HCT116 (cell line): Measurements from ENCODE around the gene CPLX3. TPM values are rescaled to one million over a fixed set of nuclear protein-coding genes. Genes with fewer than 3 reads are reported as not detected.

ENCODE experiments used
- ATAC-seq: fragments of 200-7000 bp; cut with Tn5 transposase; 2 replicates; pipeline ENCODE4 v1.9.1; 2020; ENCODE audit warnings: mild to moderate bottlenecking, moderate library complexity
- BruUV-seq: library from RNA; stranded (reverse); fragments of 400-500 nt; replicated peaks from 2 replicates; lab custom pipeline; 2021; lab: Mats Ljungman, UMichigan
- CTCF ChIA-PET: fragments of 300-600 bp; sonication (Branson Sonifier 250); formaldehyde crosslinking; loops from one replicate; lab custom pipeline; 2021; ENCODE audit warnings: antibody characterized with exemption; lab: Charles Lee
- POLR2A ChIA-PET: fragments of 300-600, 350-600 bp; sonication (Branson Sonifier 250); formaldehyde crosslinking; loops from one replicate; lab custom pipeline; 2021; ENCODE audit warnings: antibody characterized with exemption; lab: Charles Lee
- RAD21 ChIA-PET, 2 experiments: fragments of 300-600 bp; sonication (Branson Sonifier 250); formaldehyde crosslinking; loops; one replicate each; lab custom pipeline; 2023; ENCODE audit warnings: low total read pairs in 2 of 2; ENCODE audit not compliant: uncharacterized antibody in 2 of 2, unreplicated experiment in 2 of 2, low non-redundant PET in 1 of 2; lab: Charles Lee
- DNase-seq: peaks from one replicate; pipeline ENCODE4 v3.0.0-alpha.2; 2010; ENCODE audit warnings: low read depth, low spot score
- H2AFZ ChIP-seq: fragments of 200-600 bp; shearing (Covaris generic), sonication (generic); 2 replicates; pipeline ENCODE4 v1.6.1; 2017; ENCODE audit warnings: low read depth, mixed run types, mixed read lengths, antibody characterized with exemption, low read length; ENCODE audit not compliant: poor library complexity, severe bottlenecking
- H3K27ac ChIP-seq: 2 replicates; pipeline ENCODE4 v1.5.1; 2012; ENCODE audit warnings: low read depth, low read length
- H3K27me3 ChIP-seq: fragments of 200-600 bp; sonication (generic); 2 replicates; pipeline ENCODE4 v1.6.1; 2016; ENCODE audit warnings: mixed run types, low read length, mixed read lengths; ENCODE audit not compliant: insufficient read depth
- H3K36me3 ChIP-seq, 2 experiments: fragments of 200-500 bp in 1 of 2; fragments of 200-600 bp in 1 of 2; sonication (Bioruptor generic) in 1 of 2; sonication (generic) in 1 of 2; 2 replicates each; pipeline versions ENCODE4 v1.5.1 to v1.6.1; 2014 to 2016; ENCODE audit warnings: low read length in 2 of 2, inconsistent platforms in 1 of 2, mixed read lengths in 1 of 2, mixed run types in 1 of 2; ENCODE audit not compliant: insufficient read depth in 2 of 2, control insufficient read depth in 1 of 2
- H3K4me1 ChIP-seq, 2 experiments: fragments of 200-600 bp in 1 of 2; sonication (generic) in 1 of 2; 2 replicates each; pipeline versions ENCODE4 v1.5.1 to v1.6.1; 2012 to 2017; ENCODE audit warnings: low read length in 2 of 2, inconsistent platforms in 1 of 2, mild to moderate bottlenecking in 1 of 2, mixed read lengths in 1 of 2, mixed run types in 1 of 2, moderate library complexity in 1 of 2; ENCODE audit not compliant: insufficient read depth in 2 of 2, control insufficient read depth in 1 of 2
- H3K4me2 ChIP-seq: fragments of 200-600 bp; sonication (generic); 2 replicates; pipeline ENCODE4 v1.6.1; 2017; ENCODE audit warnings: mixed run types, low read length, mixed read lengths
- H3K4me3 ChIP-seq, 2 experiments: fragments of 200-600 bp in 1 of 2; sonication (generic) in 1 of 2; replicated peaks in 1 of 2; 2 replicates each; pipeline ENCODE4 v1.5.1; 2011 to 2016; ENCODE audit warnings: low read length in 2 of 2, control low read depth in 1 of 2, low read depth in 1 of 2, mild to moderate bottlenecking in 1 of 2, mixed read lengths in 1 of 2, mixed run types in 1 of 2
- H3K79me2 ChIP-seq: fragments of 200-600 bp; sonication (generic); 2 replicates; pipeline ENCODE4 v1.6.1; 2017; ENCODE audit warnings: mild to moderate bottlenecking, mixed run types, low read length, moderate library complexity, mixed read lengths; ENCODE audit not compliant: insufficient read depth
- H3K9ac ChIP-seq: fragments of 200-600 bp; sonication (generic); 2 replicates; pipeline ENCODE4 v1.6.1; 2016; ENCODE audit warnings: low read length, mixed read lengths
- H3K9me2 ChIP-seq: fragments of 200-600 bp; sonication (generic), shearing (Covaris generic); 2 replicates; pipeline ENCODE4 v1.6.1; 2017; ENCODE audit warnings: mixed run types, mild to moderate bottlenecking, moderate library complexity; ENCODE audit not compliant: insufficient read depth
- H3K9me3 ChIP-seq, 2 experiments: fragments of 200-500 bp in 1 of 2; fragments of 200-600 bp in 1 of 2; sonication (Bioruptor generic) in 1 of 2; sonication (generic) in 1 of 2; 2 replicates each; pipeline ENCODE4 v1.6.1; 2014 to 2017; ENCODE audit warnings: low read length in 2 of 2, mixed read lengths in 2 of 2, inconsistent platforms in 1 of 2, low read depth in 1 of 2, mild to moderate bottlenecking in 1 of 2, mixed run types in 1 of 2, moderate library complexity in 1 of 2; ENCODE audit not compliant: control insufficient read depth in 1 of 2, insufficient read depth in 1 of 2
- H4K20me1 ChIP-seq: fragments of 200-600 bp; sonication (generic), shearing (Covaris generic); 2 replicates; pipeline ENCODE4 v1.6.1; 2017; ENCODE audit warnings: mixed run types, mild to moderate bottlenecking, moderate library complexity; ENCODE audit not compliant: insufficient read depth
- CBX3 ChIP-seq: IDR thresholded peaks from 2 replicates; pipeline ENCODE4 v1.6.1; 2012; ENCODE audit warnings: low read depth
- CEBPB ChIP-seq: IDR thresholded peaks from 2 replicates; pipeline ENCODE4 v1.6.1; 2012; ENCODE audit warnings: low read depth
- EGR1 ChIP-seq: IDR thresholded peaks from 2 replicates; pipeline ENCODE4 v1.6.1; 2012; ENCODE audit warnings: low read depth
- ELF1 ChIP-seq: IDR thresholded peaks from 2 replicates; pipeline ENCODE4 v1.6.1; 2012; ENCODE audit warnings: low read depth, borderline replicate concordance
- EZH2 ChIP-seq: fragments of 200-600 bp; sonication (generic); IDR thresholded peaks from 2 replicates; pipeline ENCODE4 v1.6.1; 2017; ENCODE audit warnings: antibody characterized with exemption, mixed run types
- FOSL1 ChIP-seq: IDR thresholded peaks from 2 replicates; pipeline ENCODE4 v1.6.1; 2012; ENCODE audit warnings: low read depth
- JUND ChIP-seq: IDR thresholded peaks from 2 replicates; pipeline ENCODE4 v1.6.1; 2012
- POLR2A ChIP-seq: IDR thresholded peaks from 2 replicates; pipeline ENCODE4 v1.7.0; 2011; ENCODE audit warnings: borderline replicate concordance; ENCODE audit not compliant: insufficient read depth, insufficient read length; ENCODE audit errors: extremely low read depth
- POLR2AphosphoS5 ChIP-seq: IDR thresholded peaks from 2 replicates; pipeline ENCODE4 v1.6.1; 2011; ENCODE audit warnings: mild to moderate bottlenecking, low read depth, low read length, moderate library complexity
- RAD21 ChIP-seq: IDR thresholded peaks from 2 replicates; pipeline ENCODE4 v1.6.1; 2012; ENCODE audit warnings: low read depth, mild to moderate bottlenecking
- REST ChIP-seq: IDR thresholded peaks from 2 replicates; pipeline ENCODE4 v1.6.1; 2012; ENCODE audit warnings: low read depth
- SP1 ChIP-seq: IDR thresholded peaks from 2 replicates; pipeline ENCODE4 v1.6.1; 2012; ENCODE audit warnings: low read depth
- SRF ChIP-seq: IDR thresholded peaks from 2 replicates; pipeline ENCODE4 v1.6.1; 2012; ENCODE audit warnings: low read depth
- TCF7L2 ChIP-seq: IDR thresholded peaks from 2 replicates; pipeline ENCODE4 v1.7.0; 2011; ENCODE audit warnings: borderline replicate concordance, inconsistent platforms; ENCODE audit not compliant: insufficient read depth, insufficient read length; ENCODE audit errors: extremely low read depth
- YY1 ChIP-seq: IDR thresholded peaks from 2 replicates; pipeline ENCODE4 v1.6.1; 2011; ENCODE audit warnings: low read length, low read depth, moderate library complexity, mild to moderate bottlenecking; ENCODE audit not compliant: insufficient replicate concordance; ENCODE audit errors: extremely low read depth
- ZFX ChIP-seq: fragments of 450-650 bp; IDR thresholded peaks from 2 replicates; pipeline ENCODE4 v1.6.1; 2017
- ZNF274 ChIP-seq: fragments of 200-500 bp; sonication (Bioruptor generic); IDR thresholded peaks from 2 replicates; pipeline ENCODE4 v1.6.1; 2014; ENCODE audit warnings: mild to moderate bottlenecking, low read depth, low read length, inconsistent platforms
- intact Hi-C: fragments of 100-400 bp; cut with micrococcal nuclease; formaldehyde crosslinking; loops from 2 replicates; pipeline ENCODE4 v1.10.0; 2022
- total RNA-seq: library from RNA; stranded (reverse); gene quantifications from one replicate; pipeline ENCODE4 v1.2.1, GENCODE V29; 2021; ENCODE audit not compliant: unreplicated experiment
- TF ChIP-seq, protein P1 (sequence below): IDR thresholded peaks from 2 replicates; pipeline ENCODE4 v1.6.1; 2012
- TF ChIP-seq, protein P2 (sequence below): IDR thresholded peaks from 2 replicates; pipeline ENCODE4 v1.6.1; 2012
- TF ChIP-seq, protein P3 (sequence below): IDR thresholded peaks from 2 replicates; pipeline ENCODE4 v1.6.1; 2011; ENCODE audit warnings: mild to moderate bottlenecking, low read length, moderate library complexity; ENCODE audit not compliant: insufficient replicate concordance; ENCODE audit errors: extremely low read depth

CPLX3 gene
- total RNA-seq, 1 experiment from 2014 or later, result not detected

GRCh38 chr15:74829991-74830390, 3.6 kb downstream of the CPLX3 start:
- CTCF ChIA-PET, result no interaction called here

More at GRCh38 chr15:74829991-74830390, 3.6 kb downstream of the CPLX3 start:
- H3K9me3 ChIP-seq, result no peaks in the 10 kb centered on the region
- H3K4me1 ChIP-seq, result peaks cover 0 to 4% of the 10 kb centered on the region in 2 experiments; a peak in 1 of 4 replicates
- ATAC-seq (no peak), DNase-seq (no peak)
- H3K27me3 ChIP-seq, result peaks cover 21% of the 10 kb centered on the region; the same call in 1 of the 2 replicates
- no TSS peak for BruUV-seq
- no peak overlapping the region for H3K9ac ChIP-seq
- H3K4me2 ChIP-seq, result no peak overlapping the region
- RAD21 ChIA-PET, result no interaction called here
- H3K36me3 ChIP-seq, result no peaks in the 10 kb centered on the region
- H3K9me2 ChIP-seq, result no peaks in the 10 kb centered on the region
- TF ChIP-seq POLR2AphosphoS5, result no peak
- no peak for TF ChIP-seq JUND
- no peak for TF ChIP-seq EGR1
- no peak for TF ChIP-seq REST
- TF ChIP-seq TCF7L2, result no peak
- TF ChIP-seq SP1, result no peak
- TF ChIP-seq ZNF274, result no peak
- no peak for TF ChIP-seq CBX3
- TF ChIP-seq YY1, result no peak
- no peak for TF ChIP-seq CEBPB
- TF ChIP-seq, protein P1, sequence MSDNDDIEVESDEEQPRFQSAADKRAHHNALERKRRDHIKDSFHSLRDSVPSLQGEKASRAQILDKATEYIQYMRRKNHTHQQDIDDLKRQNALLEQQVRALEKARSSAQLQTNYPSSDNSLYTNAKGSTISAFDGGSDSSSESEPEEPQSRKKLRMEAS, result no peak
- TF ChIP-seq ELF1, result no peak
- TF ChIP-seq, protein P2, sequence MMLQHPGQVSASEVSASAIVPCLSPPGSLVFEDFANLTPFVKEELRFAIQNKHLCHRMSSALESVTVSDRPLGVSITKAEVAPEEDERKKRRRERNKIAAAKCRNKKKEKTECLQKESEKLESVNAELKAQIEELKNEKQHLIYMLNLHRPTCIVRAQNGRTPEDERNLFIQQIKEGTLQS, result no peak
- TF ChIP-seq, protein P3, sequence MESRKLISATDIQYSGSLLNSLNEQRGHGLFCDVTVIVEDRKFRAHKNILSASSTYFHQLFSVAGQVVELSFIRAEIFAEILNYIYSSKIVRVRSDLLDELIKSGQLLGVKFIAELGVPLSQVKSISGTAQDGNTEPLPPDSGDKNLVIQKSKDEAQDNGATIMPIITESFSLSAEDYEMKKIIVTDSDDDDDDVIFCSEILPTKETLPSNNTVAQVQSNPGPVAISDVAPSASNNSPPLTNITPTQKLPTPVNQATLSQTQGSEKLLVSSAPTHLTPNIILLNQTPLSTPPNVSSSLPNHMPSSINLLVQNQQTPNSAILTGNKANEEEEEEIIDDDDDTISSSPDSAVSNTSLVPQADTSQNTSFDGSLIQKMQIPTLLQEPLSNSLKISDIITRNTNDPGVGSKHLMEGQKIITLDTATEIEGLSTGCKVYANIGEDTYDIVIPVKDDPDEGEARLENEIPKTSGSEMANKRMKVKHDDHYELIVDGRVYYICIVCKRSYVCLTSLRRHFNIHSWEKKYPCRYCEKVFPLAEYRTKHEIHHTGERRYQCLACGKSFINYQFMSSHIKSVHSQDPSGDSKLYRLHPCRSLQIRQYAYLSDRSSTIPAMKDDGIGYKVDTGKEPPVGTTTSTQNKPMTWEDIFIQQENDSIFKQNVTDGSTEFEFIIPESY, result no peak
- TF ChIP-seq POLR2A, result no peak
- no peak for TF ChIP-seq RAD21
- no peak for TF ChIP-seq FOSL1
- TF ChIP-seq SRF, result no peak
- TF ChIP-seq ZFX, result no peak
- no peak for TF ChIP-seq EZH2
- TF ChIP-seq, all 23 proteins: peak for 0
- intact Hi-C loops, result no loop called here
- Histone ChIP-seq H3K27ac (no peak overlapping the region), H2AFZ (no peak overlapping the region), H4K20me1 (no peaks in the 10 kb centered on the region), H3K79me2 (no peaks in the 10 kb centered on the region), H3K4me3 (no peak overlapping the region)
- POLR2A ChIA-PET, result no interaction called here
